Motor neuron (in vitro differentiated cells): Measurements from ENCODE around the gene RALGPS1. TPM values are rescaled to one million over a fixed set of nuclear protein-coding genes. Genes with fewer than 3 reads are reported as not detected.
A peak's percentile ranks its signal among the peaks of the same experiment; 100 is the strongest.

Experiments
- ATAC-seq, 8 experiments: fragments of 200-7000 bp; cut with Tn5 transposase; replicated peaks in 6 of 8; 2 replicates each; pipeline ENCODE4 v1.8.0; 2021; ENCODE audit warnings: mild to moderate bottlenecking in 8 of 8, moderate library complexity in 8 of 8
- H3K27ac ChIP-seq, 2 donors: fragments of 250-450 bp; sonication (Bioruptor Pico); 2 replicates each; pipeline ENCODE4 v1.9.0; 2021; ENCODE audit warnings: antibody characterized with exemption in 2 of 2, mild to moderate bottlenecking in 2 of 2, moderate library complexity in 1 of 2
- H3K4me1 ChIP-seq, 2 donors: fragments of 250-450 bp; sonication (Bioruptor Pico); replicated peaks in 1 of 2; 2 replicates each; pipeline ENCODE4 v1.6.1; 2021; ENCODE audit warnings: antibody characterized with exemption in 2 of 2, mild to moderate bottlenecking in 2 of 2, moderate library complexity in 1 of 2
- H3K4me3 ChIP-seq, 5 donors: fragments of 250-450 bp; sonication (Bioruptor Pico); 2 replicates each; pipeline ENCODE4 v1.9.0; 2021; ENCODE audit warnings: antibody characterized with exemption in 5 of 5, mild to moderate bottlenecking in 5 of 5, moderate library complexity in 4 of 5
- WGBS, 10 experiments: fragments of 450-650 bp; shearing (Covaris generic); methylation state at CpG; one replicate each; pipeline ENCODE4 v1.0.0; 2022; 5-methylcytosine and 5-hydroxymethylcytosine counted together
- in situ Hi-C, 9 experiments: fragments of 400-800 bp; cut with MboI; loops; one replicate each; pipeline ENCODE4 v1.15.0; 2021; ENCODE audit warnings: low sequenced_read_pairs in 9 of 9, low pct_unique_long_range_greater_than_20kb in 2 of 9; ENCODE audit not compliant: unreplicated experiment in 9 of 9
- total RNA-seq, 8 experiments: library from RNA; unstranded; fragments of 300-600 nt; gene quantifications; 2 replicates each; pipeline versions ENCODE4 v1.2.3 to v1.2.4, GENCODE V29; 2022

Gene RALGPS1
- total RNA-seq, result 10 to 100 TPM in 4 of 8 experiments, 1 to 10 TPM in 4; 4.3 to 29.6 (median 17.3) TPM

DNA sequence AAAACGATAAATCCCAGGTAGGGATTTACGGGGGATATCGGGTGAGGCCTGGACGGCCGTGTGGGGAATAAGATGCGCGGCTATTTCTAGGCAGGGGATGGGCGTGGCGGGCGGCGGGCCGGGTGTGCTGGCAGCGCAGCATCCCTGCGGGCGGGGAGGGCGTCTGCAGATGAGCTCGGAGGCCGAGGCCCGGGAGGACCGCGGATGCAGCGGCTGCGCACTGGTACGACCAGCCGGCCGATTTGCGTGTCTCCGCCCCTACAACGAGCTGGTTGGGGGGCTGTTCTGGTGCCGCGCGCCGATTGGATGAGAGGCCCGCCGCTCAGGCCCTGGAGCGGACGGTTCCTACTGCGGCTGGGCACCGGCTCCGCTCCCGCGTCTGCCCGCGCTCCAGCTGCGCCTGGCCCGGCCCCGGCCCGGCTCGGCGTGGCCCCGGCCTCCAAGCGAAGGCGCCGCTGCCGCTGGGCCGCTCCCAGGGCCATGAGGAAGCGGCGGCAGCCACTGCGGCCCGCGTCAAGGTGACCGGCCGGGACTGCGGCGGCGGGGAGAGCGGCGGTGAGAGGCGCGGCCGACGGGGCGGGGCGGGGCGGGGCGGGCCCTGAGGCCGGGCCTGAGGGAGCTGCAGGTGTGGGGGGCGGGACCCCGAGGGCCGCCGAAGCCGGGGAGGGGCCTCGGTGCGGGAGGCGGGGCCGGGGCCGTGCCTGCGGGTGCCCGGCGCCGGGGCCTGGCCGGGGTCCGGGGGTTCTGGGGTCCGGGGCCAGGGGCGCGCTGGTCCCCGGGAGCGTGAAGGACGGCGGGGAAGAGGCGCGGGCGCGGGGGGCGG is at the start of gene RALGPS1:
TSS of gene RALGPS1 (plus strand) at position 325 of the 823 bp plus-strand sequence. CDS start 47,508 bp downstream, outside the sequence.
- peak; percentile 95 to 99 (median 98) for ATAC-seq
- Histone ChIP-seq H3K4me3 (peak within 1 kb of the TSS; percentile 63 to 99 (median 72)), H3K27ac (peak within 1 kb of the TSS; percentile 89 to 95), H3K4me1 (peaks cover 0 to 7% of the 10 kb centered on the region in 2 donors)
- WGBS, 10 experiments, result 0 to 3% (median 0%) methylated on average over 1 to 7 of the region's 105 CpGs; no CpG with 5 or more reads in 7 of the 10 experiments
- in situ Hi-C loops, result no loop called here

GRCh38 chr9:126869368-126869767 is 45.2 kb upstream of the RALGPS1 start:
- 70 to 100% (median 100%) methylated on average over 1 to 2 of the region's 7 CpGs; no CpG with 5 or more reads in 5 of the 10 experiments for WGBS, 10 experiments
- peaks cover 16 to 17% of the 10 kb centered on the region in 2 donors for H3K4me1 ChIP-seq
- no peak overlapping the region for H3K27ac ChIP-seq
- no peak for ATAC-seq
- in situ Hi-C loops, result no loop called here
- no peak overlapping the region for H3K4me3 ChIP-seq

- ATAC-seq, result no peak
- Histone ChIP-seq H3K4me1 (peaks cover 13 to 14% of the 10 kb centered on the region in 2 donors), H3K27ac (no peak overlapping the region), H3K4me3 (no peak overlapping the region)
- WGBS, 10 experiments, result 83 to 100% (median 90%) methylated on average over 1 to 4 of the region's 4 CpGs; no CpG with 5 or more reads in 1 of the 10 experiments
- in situ Hi-C loops, result no loop called here
These were observed 42.1 kb upstream of the RALGPS1 start for GRCh38 chr9:126872516-126872915.

- no peak overlapping the region for H3K27ac ChIP-seq
- WGBS, 10 experiments, result 61 to 94% (median 85%) methylated on average over 1 to 9 of the region's 9 CpGs
- in situ Hi-C loops, result no loop called here
- no peak for ATAC-seq
- H3K4me3 ChIP-seq, result no peak overlapping the region
- no peaks in the 10 kb centered on the region for H3K4me1 ChIP-seq
These were observed 39.9 kb upstream of the RALGPS1 start for GRCh38 chr9:126874546-126875314.

DNA sequence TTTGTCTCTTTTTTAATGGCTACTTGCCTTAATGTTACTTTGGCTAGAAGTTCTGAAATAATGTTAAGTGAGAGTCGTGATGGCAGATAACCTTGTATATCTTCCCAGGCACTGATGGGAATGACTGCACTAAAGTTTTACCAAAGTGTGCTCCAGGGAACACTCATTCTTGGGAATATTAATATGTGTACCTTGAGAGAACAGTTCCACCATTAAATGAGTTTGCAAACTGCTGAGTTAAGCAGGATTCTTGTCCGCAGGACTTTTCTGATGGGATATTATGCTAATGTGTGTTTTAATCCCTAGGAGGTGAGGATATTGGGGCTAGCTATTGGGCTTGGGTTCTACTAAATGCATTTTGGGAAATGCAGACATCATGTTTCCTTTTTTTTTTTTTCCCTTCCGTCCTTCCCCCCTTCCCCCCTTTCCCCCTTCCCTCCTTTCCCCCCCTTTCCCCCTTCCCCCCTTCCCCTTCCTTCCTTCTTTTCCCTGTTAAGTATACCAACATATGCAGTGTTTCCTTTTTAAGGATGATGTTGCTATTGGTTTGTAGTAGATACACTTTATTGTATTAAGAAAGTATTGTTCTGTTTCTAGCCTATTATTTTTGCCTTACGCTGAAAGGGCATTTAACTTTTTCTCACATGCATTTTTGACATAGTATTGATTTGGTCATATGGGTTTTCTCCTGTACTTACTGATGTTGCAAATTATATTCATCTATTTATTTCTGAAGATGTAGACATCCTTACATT is 38.6 kb upstream of the RALGPS1 start:
- 50 to 100% (median 86%) methylated on average over 1 to 2 of the region's 4 CpGs; no CpG with 5 or more reads in 3 of the 10 experiments for WGBS, 10 experiments
- no peak for ATAC-seq
- in situ Hi-C loops, result no loop called here
- Histone ChIP-seq H3K27ac (no peak overlapping the region), H3K4me3 (no peak overlapping the region), H3K4me1 (no peaks in the 10 kb centered on the region)

DNA sequence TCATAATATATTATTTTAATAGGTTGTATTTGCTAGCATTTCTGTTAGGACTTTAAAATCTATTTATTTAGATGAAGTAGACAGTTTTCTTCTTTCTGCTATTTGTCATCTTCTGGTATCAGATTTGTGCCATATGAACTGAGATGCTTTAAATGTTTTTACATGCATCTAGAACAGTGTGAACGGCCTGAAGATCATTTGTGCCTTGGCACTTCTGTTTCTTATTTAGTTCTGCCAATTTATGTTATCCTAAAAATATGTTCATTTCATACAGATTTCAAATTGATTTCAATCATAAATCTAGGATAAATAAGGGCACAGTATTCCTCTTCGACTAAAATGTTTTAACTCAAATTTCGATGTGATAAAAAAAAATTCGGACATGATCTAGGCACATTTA is 38.1 kb upstream of the RALGPS1 start:
- in situ Hi-C loops, result no loop called here
- no peaks in the 10 kb centered on the region for H3K4me1 ChIP-seq
- no peak overlapping the region for H3K4me3 ChIP-seq
- no peak overlapping the region for H3K27ac ChIP-seq
- no peak for ATAC-seq
- WGBS, 10 experiments, result 3 to 100% (median 83%) methylated on average over 1 to 4 of the region's 4 CpGs; no CpG with 5 or more reads in 1 of the 10 experiments

DNA sequence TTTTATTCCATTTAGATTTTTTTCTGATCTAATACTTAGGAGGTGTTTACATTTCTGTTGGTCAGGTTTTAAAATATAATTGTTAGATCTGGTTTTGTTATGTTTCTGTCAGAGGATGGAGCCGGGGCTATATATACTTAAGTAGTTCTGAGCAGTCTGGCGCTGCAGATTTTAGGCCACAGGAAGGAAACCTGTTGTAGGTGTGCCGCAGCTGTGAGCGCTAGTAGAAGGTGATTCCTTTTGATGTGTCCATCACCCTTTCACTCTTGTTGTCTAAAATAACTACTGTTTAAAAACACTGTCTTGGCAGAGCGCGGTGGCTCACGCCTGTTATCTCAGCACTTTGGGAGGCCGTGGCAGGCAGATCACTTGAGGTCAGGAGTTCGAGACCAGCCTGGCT is 37.2 kb upstream of the RALGPS1 start:
- in situ Hi-C loops, result no loop called here
- no peaks in the 10 kb centered on the region for H3K4me1 ChIP-seq
- no peak overlapping the region for H3K27ac ChIP-seq
- 80 to 100% (median 96%) methylated on average over 1 to 9 of the region's 9 CpGs; no CpG with 5 or more reads in 1 of the 10 experiments for WGBS, 10 experiments
- ATAC-seq, result no peak
- H3K4me3 ChIP-seq, result no peak overlapping the region

GRCh38 chr9:126879288-126879687 is 35.3 kb upstream of the RALGPS1 start:
- Histone ChIP-seq H3K4me1 (peaks cover 9 to 11% of the 10 kb centered on the region in 2 donors), H3K4me3 (no peak overlapping the region), H3K27ac (no peak overlapping the region)
- in situ Hi-C loops, result no loop called here
- ATAC-seq, result peak in 1 of 8 experiments; percentile 42
- WGBS, 10 experiments, result 67 to 100% (median 89%) methylated on average over 1 to 9 of the region's 9 CpGs; no CpG with 5 or more reads in 2 of the 10 experiments

- ATAC-seq, result no peak
- H3K4me3 ChIP-seq, result no peak overlapping the region
- H3K4me1 ChIP-seq, result peaks cover 14 to 15% of the 10 kb centered on the region in 2 donors
- WGBS, 10 experiments, result 87 to 100% (median 95%) methylated on average over 1 to 17 of the region's 23 CpGs; no CpG with 5 or more reads in 3 of the 10 experiments
- H3K27ac ChIP-seq, result no peak overlapping the region
- in situ Hi-C loops, result no loop called here
These were observed 34.2 kb upstream of the RALGPS1 start for GRCh38 chr9:126880226-126880946.

- H3K4me3 ChIP-seq, result no peak overlapping the region
- ATAC-seq, result no peak
- in situ Hi-C loops, result no loop called here
- no peak overlapping the region for H3K27ac ChIP-seq
- WGBS, 10 experiments, result 0 to 100% (median 95%) methylated on average over 1 to 4 of the region's 6 CpGs
- peaks cover 15 to 16% of the 10 kb centered on the region in 2 donors for H3K4me1 ChIP-seq
These were observed 33.6 kb upstream of the RALGPS1 start for GRCh38 chr9:126880947-126881332.

GRCh38 chr9:126882746-126883145 is 31.8 kb upstream of the RALGPS1 start:
- Histone ChIP-seq H3K4me1 (peaks cover 15 to 26% of the 10 kb centered on the region in 2 donors), H3K27ac (no peak overlapping the region), H3K4me3 (no peak overlapping the region)
- in situ Hi-C loops, result no loop called here
- WGBS, 10 experiments, result 79 to 100% (median 93%) methylated on average over 2 to 10 of the region's 11 CpGs; no CpG with 5 or more reads in 2 of the 10 experiments
- no peak for ATAC-seq

DNA sequence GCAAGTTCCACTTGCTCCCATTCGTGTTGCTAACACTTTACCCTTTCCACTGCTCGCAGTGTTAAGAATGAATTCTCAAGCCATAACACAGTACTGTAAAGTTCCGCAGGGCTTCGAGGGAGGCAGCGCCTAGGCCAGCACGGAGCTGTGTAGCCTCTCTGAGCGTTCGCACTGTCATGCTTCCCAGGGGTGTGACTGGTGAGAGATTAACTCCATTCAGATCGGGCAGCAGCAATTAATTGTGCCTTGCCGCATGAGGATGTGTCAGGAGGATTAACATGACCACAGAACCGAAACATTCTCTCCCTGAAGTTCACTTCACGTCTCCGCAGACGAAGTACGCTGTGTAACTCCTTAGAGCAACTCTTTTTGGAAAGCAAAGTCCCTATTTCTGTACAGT is 30.9 kb upstream of the RALGPS1 start:
- 28 to 100% (median 64%) methylated on average over 1 to 7 of the region's 15 CpGs; no CpG with 5 or more reads in 1 of the 10 experiments for WGBS, 10 experiments
- Histone ChIP-seq H3K27ac (no peak overlapping the region), H3K4me1 (peaks cover 15 to 26% of the 10 kb centered on the region in 2 donors), H3K4me3 (no peak overlapping the region)
- in situ Hi-C loops, result no loop called here
- ATAC-seq, result peak in 5 of 8 experiments; percentile 83 to 95 (median 92)
